Caco-2 (cell line): ENCODE data around the gene HELZ. TPM values are rescaled to one million over a fixed set of nuclear protein-coding genes. Genes with fewer than 3 reads are reported as not detected.
A peak's percentile ranks its signal among the peaks of the same experiment; 100 is the strongest.

Experiments
- BruUV-seq: library from RNA; stranded (reverse); fragments of 400-500 nt; replicated peaks from 2 replicates; lab custom pipeline; 2021; lab: Mats Ljungman, UMichigan
- CTCF ChIA-PET: fragments of 300-600 bp; sonication (Branson Sonifier 250); formaldehyde crosslinking; loops from one replicate; lab custom pipeline; 2022; ENCODE audit warnings: antibody characterized with exemption; lab: Charles Lee
- POLR2A ChIA-PET: fragments of 300-600 bp; sonication (Branson Sonifier 250); formaldehyde crosslinking; loops from one replicate; lab custom pipeline; 2022; ENCODE audit warnings: antibody characterized with exemption; lab: Charles Lee
- DNase-seq, 2 experiments: peaks; one replicate each; pipeline versions ENCODE4 v3.0.0 to v3.0.0-alpha.2; 2020 to 2022
- H3K27me3 ChIP-seq: replicated peaks from 2 replicates; pipeline ENCODE4 v1.6.0; 2011; ENCODE audit warnings: low read length; ENCODE audit not compliant: control insufficient read depth, insufficient read depth
- H3K36me3 ChIP-seq: 2 replicates; pipeline ENCODE4 v1.5.1; 2011; ENCODE audit warnings: low read length; ENCODE audit not compliant: control insufficient read depth, insufficient read depth
- H3K4me1 ChIP-seq: fragments of 250-450 bp; sonication (Bioruptor Pico); 2 replicates; pipeline ENCODE4 v1.5.1; 2020; ENCODE audit warnings: mild to moderate bottlenecking
- H3K4me3 ChIP-seq: 2 replicates; pipeline ENCODE4 v1.5.1; 2011; ENCODE audit warnings: low read depth, mild to moderate bottlenecking, control low read depth, low read length
- H3K9me3 ChIP-seq: fragments of 250-450 bp; sonication (Bioruptor Pico); 2 replicates; pipeline ENCODE4 v1.5.1; 2020; ENCODE audit warnings: mild to moderate bottlenecking, moderate library complexity
- H3K27ac Mint-ChIP-seq: one replicate; pipeline ENCODE4 v1.8.0; 2022; ENCODE audit warnings: mixed read lengths; ENCODE audit not compliant: unreplicated experiment
- H3K27me3 Mint-ChIP-seq: one replicate; pipeline ENCODE4 v1.8.0; 2022; ENCODE audit warnings: mixed read lengths; ENCODE audit not compliant: insufficient read depth, unreplicated experiment
- H3K36me3 Mint-ChIP-seq: one replicate; pipeline ENCODE4 v1.8.0; 2022; ENCODE audit warnings: mild to moderate bottlenecking, mixed read lengths; ENCODE audit not compliant: insufficient read depth, unreplicated experiment
- H3K4me1 Mint-ChIP-seq: one replicate; pipeline ENCODE4 v1.8.0; 2022; ENCODE audit warnings: low read depth, mixed read lengths; ENCODE audit not compliant: unreplicated experiment
- H3K4me3 Mint-ChIP-seq: one replicate; pipeline ENCODE4 v1.8.0; 2022; ENCODE audit warnings: mild to moderate bottlenecking, moderate library complexity, mixed read lengths; ENCODE audit not compliant: unreplicated experiment
- H3K9me3 Mint-ChIP-seq: one replicate; pipeline ENCODE4 v1.8.0; 2022; ENCODE audit warnings: mixed read lengths; ENCODE audit not compliant: unreplicated experiment
- CTCF ChIP-seq, 2 experiments: fragments of 200-600 bp in 1 of 2; IDR thresholded peaks; 1 replicate in 1 of 2; 2 replicates in 1 of 2; pipeline versions ENCODE4 v1.5.1 to v1.8.0; 2011 to 2022; ENCODE audit warnings: antibody characterized with exemption in 1 of 2, control low read depth in 1 of 2, inconsistent platforms in 1 of 2, low read depth in 1 of 2, low read length in 1 of 2, mild to moderate bottlenecking in 1 of 2, moderate library complexity in 1 of 2; ENCODE audit not compliant: insufficient read depth in 1 of 2, severe bottlenecking in 1 of 2, unreplicated experiment in 1 of 2
- intact Hi-C: fragments of 100-400 bp; cut with micrococcal nuclease; formaldehyde crosslinking; loops from one replicate; pipeline ENCODE4 v1.10.0; 2022; ENCODE audit not compliant: unreplicated experiment
- total RNA-seq: library from RNA; stranded (reverse); gene quantifications from 2 replicates; pipeline ENCODE4 v1.2.3, GENCODE V29; 2022

HELZ gene
- total RNA-seq, 1 experiment from 2014 or later: 63.8 TPM

DNA sequence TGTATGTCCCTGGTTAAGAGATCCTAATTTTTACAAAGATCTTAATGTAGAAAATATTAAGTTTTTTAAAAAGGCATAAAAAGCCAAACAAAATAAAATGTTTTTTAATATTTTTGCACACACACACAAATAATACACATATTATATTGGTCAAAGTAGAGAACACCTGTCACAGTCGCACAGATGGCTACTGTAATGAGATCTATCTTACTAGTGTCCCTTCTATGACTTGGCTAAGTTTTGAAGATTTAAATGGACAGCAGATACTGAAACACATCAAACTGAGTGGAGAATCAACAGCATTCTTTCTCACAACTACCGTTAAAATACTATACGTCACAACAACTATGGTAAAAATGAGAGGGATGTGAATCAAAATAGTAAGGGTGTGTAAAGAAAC is 83.4 kb downstream of the HELZ start:
- H3K9me3 ChIP-seq: no peaks in the 10 kb centered on the region
- no peak for DNase-seq
- no peaks in the 10 kb centered on the region for H3K9me3 Mint-ChIP-seq
- 0 out of 2 replicates have a peak, but pooled peaks cover 4% of the 10 kb centered on the region for H3K4me1 ChIP-seq
- no peaks in the 10 kb centered on the region for H3K27me3 ChIP-seq
- H3K4me1 Mint-ChIP-seq: no peaks in the 10 kb centered on the region
- H3K36me3 ChIP-seq: no peaks in the 10 kb centered on the region
- intact Hi-C loops: no loop called here
- no peaks in the 10 kb centered on the region for H3K27me3 Mint-ChIP-seq
- POLR2A ChIA-PET: no interaction called here
- H3K27ac Mint-ChIP-seq: no peak overlapping the region
- peaks cover 49% of the 10 kb centered on the region for H3K36me3 Mint-ChIP-seq
- CTCF ChIA-PET: no interaction called here
- H3K4me3 ChIP-seq: no peak overlapping the region
- no peak for TF ChIP-seq CTCF (IDR thresholded peaks at IDR 0.05; ENCODE audit: insufficient read depth in 1 of 2, low read depth in 1 of 2, low read length in 1 of 2, severe bottlenecking in 1 of 2, unreplicated experiment in 1 of 2)
- H3K4me3 Mint-ChIP-seq: no peak overlapping the region
- BruUV-seq: no TSS peak

DNA sequence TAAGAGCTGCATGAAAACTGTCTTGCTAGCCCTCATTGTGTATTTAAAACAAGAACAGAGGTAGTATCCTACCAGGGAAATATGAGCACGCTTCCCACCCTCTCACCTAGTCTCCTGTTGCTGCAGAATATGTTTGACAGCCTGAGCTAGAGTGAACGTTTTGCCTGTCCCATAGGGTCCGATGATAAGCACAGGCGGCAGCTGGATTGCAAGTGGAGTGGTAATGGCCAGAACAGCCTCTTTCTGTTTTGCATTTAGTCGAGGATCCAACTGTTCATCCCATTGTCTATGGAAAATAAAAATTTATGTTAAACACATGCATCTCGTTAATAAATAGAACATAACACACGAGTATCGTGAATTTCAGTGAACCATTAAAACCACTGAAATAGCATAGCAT is 84.2 kb downstream of the HELZ start:
- TF ChIP-seq CTCF (IDR thresholded peaks at IDR 0.05; ENCODE audit: insufficient read depth in 1 of 2, low read depth in 1 of 2, low read length in 1 of 2, severe bottlenecking in 1 of 2, unreplicated experiment in 1 of 2): no peak
- no peaks in the 10 kb centered on the region for H3K36me3 ChIP-seq
- H3K27me3 ChIP-seq: no peaks in the 10 kb centered on the region
- no peak overlapping the region for H3K27ac Mint-ChIP-seq
- intact Hi-C loops: no loop called here
- no peaks in the 10 kb centered on the region for H3K9me3 Mint-ChIP-seq
- H3K4me3 ChIP-seq: no peak overlapping the region
- no peaks in the 10 kb centered on the region for H3K27me3 Mint-ChIP-seq
- no peak overlapping the region for H3K4me3 Mint-ChIP-seq
- no TSS peak for BruUV-seq
- ChIA-PET CTCF (no interaction called here), POLR2A (no interaction called here)
- DNase-seq: no peak
- peaks cover 55% of the 10 kb centered on the region for H3K36me3 Mint-ChIP-seq
- no peaks in the 10 kb centered on the region for H3K4me1 Mint-ChIP-seq
- 0 out of 2 replicates have a peak, but pooled peaks cover 4% of the 10 kb centered on the region for H3K4me1 ChIP-seq
- H3K9me3 ChIP-seq: no peaks in the 10 kb centered on the region

GRCh38 chr17:67157732-67158639 is 87.0 kb downstream of the HELZ start:
- TF ChIP-seq CTCF (IDR thresholded peaks at IDR 0.05; ENCODE audit: insufficient read depth in 1 of 2, low read depth in 1 of 2, low read length in 1 of 2, severe bottlenecking in 1 of 2, unreplicated experiment in 1 of 2): peak in 1 of 2 experiments; percentile 39
- Histone ChIP-seq H3K27me3 (no peaks in the 10 kb centered on the region), H3K4me1 (0 out of 2 replicates have a peak, but pooled peaks cover 4% of the 10 kb centered on the region), H3K4me3 (no peak overlapping the region), H3K36me3 (no peaks in the 10 kb centered on the region), H3K9me3 (no peaks in the 10 kb centered on the region)
- H3K4me1 Mint-ChIP-seq: no peaks in the 10 kb centered on the region
- ChIA-PET CTCF (interaction anchor here (0.6 to 1.5 kb wide), 5 partner anchors 9 to 119 kb away, joined by 3 to 5 read pairs (median 3); no protein-coding TSS in a partner anchor), POLR2A (no interaction called here)
- DNase-seq: peak in 1 of 2 experiments; percentile 36
- no peak overlapping the region for H3K27ac Mint-ChIP-seq
- no peaks in the 10 kb centered on the region for H3K27me3 Mint-ChIP-seq
- peaks cover 9% of the 10 kb centered on the region for H3K9me3 Mint-ChIP-seq
- H3K36me3 Mint-ChIP-seq: peaks cover 40% of the 10 kb centered on the region
- no TSS peak for BruUV-seq
- no peak overlapping the region for H3K4me3 Mint-ChIP-seq
- intact Hi-C loops: loop anchor here (1.0 kb wide), 3 partner anchors 113 to 443 kb away; no protein-coding TSS in a partner anchor
